BLaER1 (cell line): ENCODE data around the gene ASCL5.

Experiments
- H3K27ac ChIP-seq: shearing (Covaris generic); formaldehyde crosslinking; 2 replicates; pipeline ENCODE4 v1.8.1; 2022
- H3K27me3 ChIP-seq: shearing (Covaris generic); formaldehyde crosslinking; 2 replicates; pipeline ENCODE4 v1.8.1; 2022
- H3K36me3 ChIP-seq: shearing (Covaris generic); formaldehyde crosslinking; 2 replicates; pipeline ENCODE4 v1.8.1; 2022
- H3K4me1 ChIP-seq: shearing (Covaris generic); formaldehyde crosslinking; 2 replicates; pipeline ENCODE4 v1.8.1; 2022
- H3K4me2 ChIP-seq: shearing (Covaris generic); formaldehyde crosslinking; 2 replicates; pipeline ENCODE4 v1.8.1; 2022
- H3K4me3 ChIP-seq: shearing (Covaris generic); formaldehyde crosslinking; 2 replicates; pipeline ENCODE4 v1.8.1; 2022
- H3K9ac ChIP-seq: shearing (Covaris generic); formaldehyde crosslinking; 2 replicates; pipeline ENCODE4 v1.8.1; 2022
- H3K9me3 ChIP-seq: shearing (Covaris generic); formaldehyde crosslinking; 2 replicates; pipeline ENCODE4 v1.8.1; 2022
- H4K20me1 ChIP-seq: shearing (Covaris generic); formaldehyde crosslinking; 2 replicates; pipeline ENCODE4 v1.8.1; 2022
- Cebpa-rat ChIP-seq: shearing (Covaris generic); IDR thresholded peaks from 2 replicates; pipeline ENCODE4 v1.8.1; 2022

The ASCL5 gene

GRCh38 chr1:201104141-201104540, 22.8 kb downstream of the ASCL5 start:
- Histone ChIP-seq H3K36me3 (no peaks in the 10 kb centered on the region), H3K27ac (no peak overlapping the region), H3K4me1 (peaks cover 21% of the 10 kb centered on the region)

GRCh38 chr1:201103666-201104065, 23.3 kb downstream of the ASCL5 start:
- H3K4me1 ChIP-seq, result peaks cover 17% of the 10 kb centered on the region
- H3K27ac ChIP-seq, result no peak overlapping the region
- H3K4me2 ChIP-seq, result no peak overlapping the region
- H4K20me1 ChIP-seq, result no peaks in the 10 kb centered on the region
- H3K9ac ChIP-seq, result no peak overlapping the region
- no peak for TF ChIP-seq Cebpa-rat
- H3K9me3 ChIP-seq, result no peaks in the 10 kb centered on the region
- no peaks in the 10 kb centered on the region for H3K36me3 ChIP-seq
- H3K4me3 ChIP-seq, result no peak overlapping the region
- H3K27me3 ChIP-seq, result no peaks in the 10 kb centered on the region

More at GRCh38 chr1:201104141-201104540, 22.8 kb downstream of the ASCL5 start:
- no peaks in the 10 kb centered on the region for H3K9me3 ChIP-seq
- no peak overlapping the region for H3K4me2 ChIP-seq
- no peak for TF ChIP-seq Cebpa-rat
- no peaks in the 10 kb centered on the region for H4K20me1 ChIP-seq
- no peak overlapping the region for H3K4me3 ChIP-seq
- no peaks in the 10 kb centered on the region for H3K27me3 ChIP-seq
- H3K9ac ChIP-seq, result no peak overlapping the region

GRCh38 chr1:201100169-201100930, 26.6 kb downstream of the ASCL5 start:
- H3K36me3 ChIP-seq, result no peaks in the 10 kb centered on the region
- no peaks in the 10 kb centered on the region for H4K20me1 ChIP-seq
- no peak overlapping the region for H3K4me3 ChIP-seq
- H3K27ac ChIP-seq, result no peak overlapping the region
- H3K4me2 ChIP-seq, result no peak overlapping the region
- peaks cover 27% of the 10 kb centered on the region for H3K4me1 ChIP-seq
- no peak overlapping the region for H3K9ac ChIP-seq
- H3K9me3 ChIP-seq, result no peaks in the 10 kb centered on the region
- no peaks in the 10 kb centered on the region for H3K27me3 ChIP-seq
- no peak for TF ChIP-seq Cebpa-rat

- Histone ChIP-seq H3K36me3 (no peaks in the 10 kb centered on the region), H3K4me1 (peaks cover 31% of the 10 kb centered on the region), H3K9ac (no peak overlapping the region), H3K27me3 (no peaks in the 10 kb centered on the region), H4K20me1 (no peaks in the 10 kb centered on the region), H3K4me3 (no peak overlapping the region), H3K27ac (no peak overlapping the region), H3K4me2 (no peak overlapping the region), H3K9me3 (no peaks in the 10 kb centered on the region)
- no peak for TF ChIP-seq Cebpa-rat
Measured at GRCh38 chr1:201098992-201099677, 27.8 kb downstream of the ASCL5 start.

- Histone ChIP-seq H4K20me1 (no peaks in the 10 kb centered on the region), H3K9ac (no peak overlapping the region), H3K36me3 (no peaks in the 10 kb centered on the region), H3K4me3 (no peak overlapping the region), H3K4me2 (no peak overlapping the region), H3K4me1 (peaks cover 25% of the 10 kb centered on the region), H3K27ac (no peak overlapping the region), H3K9me3 (no peaks in the 10 kb centered on the region), H3K27me3 (no peaks in the 10 kb centered on the region)
- no peak for TF ChIP-seq Cebpa-rat
Measured at GRCh38 chr1:201096977-201097856, 29.8 kb downstream of the ASCL5 start.

- Histone ChIP-seq H3K4me3 (no peak overlapping the region), H3K4me2 (peak overlapping the region; percentile 63), H3K4me1 (peaks cover 19% of the 10 kb centered on the region), H3K9ac (no peak overlapping the region), H3K9me3 (no peaks in the 10 kb centered on the region), H3K36me3 (no peaks in the 10 kb centered on the region), H3K27ac (no peak overlapping the region), H4K20me1 (no peaks in the 10 kb centered on the region), H3K27me3 (no peaks in the 10 kb centered on the region)
- no peak for TF ChIP-seq Cebpa-rat
Measured at GRCh38 chr1:201096041-201096461, 30.9 kb downstream of the ASCL5 start.

GRCh38 chr1:201095581-201095980, 31.4 kb downstream of the ASCL5 start:
- peak overlapping the region; percentile 63 for H3K4me2 ChIP-seq
- H4K20me1 ChIP-seq, result no peaks in the 10 kb centered on the region
- no peak overlapping the region for H3K4me3 ChIP-seq
- H3K27ac ChIP-seq, result no peak overlapping the region
- no peak overlapping the region for H3K9ac ChIP-seq
- H3K36me3 ChIP-seq, result no peaks in the 10 kb centered on the region
- H3K9me3 ChIP-seq, result no peaks in the 10 kb centered on the region
- TF ChIP-seq Cebpa-rat, result no peak
- H3K27me3 ChIP-seq, result no peaks in the 10 kb centered on the region
- peaks cover 19% of the 10 kb centered on the region for H3K4me1 ChIP-seq

GRCh38 chr1:201094832-201095231, 32.2 kb downstream of the ASCL5 start:
- H3K4me1 ChIP-seq, result peaks cover 19% of the 10 kb centered on the region
- H3K9ac ChIP-seq, result no peak overlapping the region
- no peaks in the 10 kb centered on the region for H3K27me3 ChIP-seq
- no peaks in the 10 kb centered on the region for H3K36me3 ChIP-seq
- H3K27ac ChIP-seq, result no peak overlapping the region
- no peak overlapping the region for H3K4me2 ChIP-seq
- no peaks in the 10 kb centered on the region for H3K9me3 ChIP-seq
- H4K20me1 ChIP-seq, result no peaks in the 10 kb centered on the region
- no peak for TF ChIP-seq Cebpa-rat
- H3K4me3 ChIP-seq, result no peak overlapping the region

- H3K27ac ChIP-seq, result no peak overlapping the region
- H4K20me1 ChIP-seq, result no peaks in the 10 kb centered on the region
- no peak for TF ChIP-seq Cebpa-rat
- no peak overlapping the region for H3K4me2 ChIP-seq
- H3K36me3 ChIP-seq, result no peaks in the 10 kb centered on the region
- H3K9me3 ChIP-seq, result no peaks in the 10 kb centered on the region
- no peak overlapping the region for H3K4me3 ChIP-seq
- peaks cover 19% of the 10 kb centered on the region for H3K4me1 ChIP-seq
- no peaks in the 10 kb centered on the region for H3K27me3 ChIP-seq
- no peak overlapping the region for H3K9ac ChIP-seq
Measured at GRCh38 chr1:201093962-201094361, 33.0 kb downstream of the ASCL5 start.
